Activated CD8-positive, alpha-beta memory T cell treated with anti-CD3 and anti-CD28 coated beads for 36 hours (primary cell): ENCODE measurements around the gene ADGRV1. TPM values are rescaled to one million over a fixed set of nuclear protein-coding genes. Genes with fewer than 3 reads are reported as not detected.

Source experiments
- CTCF ChIA-PET: fragments of 350-600 bp; sonication (Branson Sonifier 250); formaldehyde crosslinking; loops from one replicate; lab custom pipeline; 2021; ENCODE audit warnings: antibody characterized with exemption; lab: Charles Lee
- POLR2A ChIA-PET: fragments of 350-600 bp; sonication (Branson Sonifier 250); formaldehyde crosslinking; loops from one replicate; lab custom pipeline; 2021; ENCODE audit warnings: antibody characterized with exemption; lab: Charles Lee
- total RNA-seq, 2 experiments: library from RNA; stranded (reverse); gene quantifications; one replicate each; pipeline ENCODE4 v1.2.3, GENCODE V29; 2021

Gene ADGRV1
- total RNA-seq, 2 experiments from 2014 or later: 0.34 TPM; not detected in 1

DNA sequence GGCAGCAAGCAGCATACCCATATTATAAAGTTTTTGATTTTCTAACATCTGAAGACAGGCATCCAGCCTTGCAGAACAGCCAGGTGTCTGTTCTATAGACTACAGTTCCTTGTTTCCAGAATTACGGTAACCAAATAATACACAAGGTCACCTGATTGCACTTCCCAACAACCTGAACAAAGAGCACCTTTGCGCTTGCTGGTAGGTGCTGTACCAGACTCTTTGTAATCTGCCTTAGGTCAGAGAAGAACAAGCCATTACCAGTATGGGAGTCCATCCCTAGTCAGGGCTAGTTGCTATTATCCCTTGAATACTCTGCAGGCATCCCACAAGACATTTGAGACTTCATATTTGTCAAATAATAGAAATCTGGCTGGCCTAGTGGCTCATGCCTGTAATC lies 568.3 kb downstream of the ADGRV1 start:
- POLR2A ChIA-PET: no interaction called here
- CTCF ChIA-PET: no interaction called here

DNA sequence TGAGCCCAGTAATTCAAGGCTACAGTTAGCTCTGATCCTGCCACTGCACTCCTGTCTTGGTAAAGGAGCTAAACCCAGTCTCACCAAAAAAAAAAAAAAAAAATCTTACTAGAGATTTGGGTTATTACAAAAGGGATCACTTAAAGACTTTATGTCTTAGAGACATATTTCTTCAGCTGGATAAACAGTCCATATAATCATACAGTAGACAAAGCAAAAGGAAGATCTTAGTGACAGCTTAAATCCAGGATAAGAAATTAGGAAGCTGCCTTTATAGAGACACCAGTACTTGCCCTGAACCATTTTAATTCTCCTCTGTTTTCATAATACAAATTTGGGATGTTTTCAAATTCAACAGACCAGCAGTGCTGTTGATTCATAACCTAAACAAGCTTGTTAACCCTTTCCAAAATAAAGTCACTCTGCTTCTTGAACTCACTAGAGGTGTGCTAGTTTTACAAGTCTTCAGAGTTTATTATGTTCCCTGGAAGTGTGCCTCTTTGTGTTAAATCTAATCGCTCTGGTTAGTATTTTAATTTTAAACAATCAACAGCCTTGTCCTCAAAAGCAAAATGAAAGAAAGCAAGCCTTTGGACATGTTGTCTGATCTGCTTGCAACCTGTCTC lies 569.0 kb downstream of the ADGRV1 start:
- POLR2A ChIA-PET: no interaction called here
- CTCF ChIA-PET: no interaction called here

DNA sequence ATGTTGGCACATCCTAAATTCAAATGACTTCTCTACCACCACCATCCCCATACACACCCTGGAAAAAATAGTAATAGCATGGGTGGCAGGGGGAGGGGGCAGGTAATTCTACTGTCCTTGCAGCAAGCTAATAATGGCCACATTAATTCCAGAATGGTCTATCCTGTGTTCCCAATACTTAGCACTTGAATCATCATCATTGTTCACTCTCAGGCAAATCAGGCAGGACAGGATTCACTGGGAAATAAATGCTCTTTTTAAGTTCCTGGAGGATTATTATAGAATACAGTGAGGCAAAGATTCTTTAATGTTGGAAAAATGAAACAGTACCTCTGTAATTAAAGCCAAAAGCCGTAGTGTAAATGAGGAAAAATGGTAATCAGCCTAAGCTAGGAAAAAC lies 570.0 kb downstream of the ADGRV1 start:
- ChIA-PET CTCF (no interaction called here), POLR2A (no interaction called here)

DNA sequence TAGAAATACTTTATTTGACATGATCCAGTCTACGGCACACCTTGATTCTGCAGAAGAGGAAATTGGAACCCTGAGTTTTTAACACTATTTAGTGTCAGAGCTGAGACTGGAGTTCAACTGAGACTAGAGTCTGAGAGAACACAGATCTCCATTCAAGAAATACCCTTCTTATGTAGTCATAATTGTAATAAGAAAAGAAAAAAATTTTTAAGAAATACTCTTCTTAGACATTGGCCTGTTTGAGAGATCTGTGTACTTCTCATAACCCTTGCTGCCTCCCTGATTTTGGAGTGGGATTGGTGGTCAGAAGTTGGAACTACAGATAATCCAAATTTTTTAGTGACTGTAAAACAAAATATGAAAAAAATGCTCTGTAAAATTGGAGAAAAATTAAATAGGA lies 571.2 kb downstream of the ADGRV1 start:
- ChIA-PET POLR2A (no interaction called here), CTCF (no interaction called here)

DNA sequence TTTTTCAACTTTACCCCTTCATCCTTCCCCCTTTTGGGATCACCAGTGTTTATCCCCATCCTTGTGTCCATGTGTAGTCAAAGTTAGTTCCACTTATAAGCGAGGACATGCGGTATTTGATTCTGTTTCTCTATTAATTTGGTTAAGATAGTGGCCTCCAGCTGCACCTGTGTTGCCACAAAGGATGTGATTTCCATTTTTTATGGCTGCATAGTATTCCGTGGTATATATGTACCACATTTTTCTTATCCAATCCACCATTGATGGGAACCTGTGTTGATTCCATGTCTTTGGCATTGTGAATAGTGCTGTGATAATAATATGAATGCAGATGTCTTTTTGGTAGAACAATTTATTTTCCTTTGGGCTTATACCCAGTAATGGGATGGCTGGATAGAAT lies 572.2 kb downstream of the ADGRV1 start:
- ChIA-PET POLR2A (interaction anchor here (0.7 kb wide), 1 partner anchor 26 kb away, joined by 10 read pairs; no protein-coding TSS in a partner anchor), CTCF (no interaction called here)

DNA sequence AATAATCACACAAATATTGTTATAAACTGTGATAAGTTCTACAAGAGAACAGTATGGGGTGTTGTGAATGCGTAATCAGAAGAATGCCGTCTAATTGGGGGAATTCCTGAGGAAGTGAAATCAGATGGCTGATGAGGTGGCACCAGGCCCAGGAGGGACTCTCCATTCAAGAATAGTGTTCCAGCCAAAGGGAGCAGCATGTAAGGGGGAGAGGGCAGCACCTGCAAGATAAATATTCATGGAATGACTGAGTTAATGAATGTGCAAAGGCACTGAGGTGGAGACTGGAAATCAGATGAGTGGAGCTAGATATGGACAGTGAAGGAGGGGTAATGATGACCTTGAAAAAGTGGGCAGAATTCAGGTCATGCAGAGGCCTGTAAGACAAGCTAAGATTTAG lies 574.0 kb downstream of the ADGRV1 start:
- ChIA-PET POLR2A (no interaction called here), CTCF (no interaction called here)

DNA sequence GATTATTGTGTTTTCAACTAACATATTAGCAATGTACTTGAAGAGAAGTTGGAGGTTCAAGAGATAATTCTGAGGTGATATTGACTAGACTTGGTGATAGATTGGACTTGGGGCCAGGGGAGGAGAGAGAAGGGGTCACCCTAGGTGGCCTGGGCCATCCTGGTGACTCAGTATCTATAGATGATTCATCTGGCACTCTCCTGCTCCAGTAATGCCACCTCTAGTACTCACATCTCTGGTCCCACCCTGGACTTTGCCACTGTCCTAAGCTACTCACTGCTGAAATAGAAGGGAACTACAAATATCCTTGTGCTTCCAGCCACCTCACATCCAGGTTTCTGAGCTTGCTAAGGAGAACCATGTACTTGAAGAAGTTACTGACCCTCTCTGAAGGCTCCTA lies 574.6 kb downstream of the ADGRV1 start:
- ChIA-PET CTCF (no interaction called here), POLR2A (no interaction called here)

DNA sequence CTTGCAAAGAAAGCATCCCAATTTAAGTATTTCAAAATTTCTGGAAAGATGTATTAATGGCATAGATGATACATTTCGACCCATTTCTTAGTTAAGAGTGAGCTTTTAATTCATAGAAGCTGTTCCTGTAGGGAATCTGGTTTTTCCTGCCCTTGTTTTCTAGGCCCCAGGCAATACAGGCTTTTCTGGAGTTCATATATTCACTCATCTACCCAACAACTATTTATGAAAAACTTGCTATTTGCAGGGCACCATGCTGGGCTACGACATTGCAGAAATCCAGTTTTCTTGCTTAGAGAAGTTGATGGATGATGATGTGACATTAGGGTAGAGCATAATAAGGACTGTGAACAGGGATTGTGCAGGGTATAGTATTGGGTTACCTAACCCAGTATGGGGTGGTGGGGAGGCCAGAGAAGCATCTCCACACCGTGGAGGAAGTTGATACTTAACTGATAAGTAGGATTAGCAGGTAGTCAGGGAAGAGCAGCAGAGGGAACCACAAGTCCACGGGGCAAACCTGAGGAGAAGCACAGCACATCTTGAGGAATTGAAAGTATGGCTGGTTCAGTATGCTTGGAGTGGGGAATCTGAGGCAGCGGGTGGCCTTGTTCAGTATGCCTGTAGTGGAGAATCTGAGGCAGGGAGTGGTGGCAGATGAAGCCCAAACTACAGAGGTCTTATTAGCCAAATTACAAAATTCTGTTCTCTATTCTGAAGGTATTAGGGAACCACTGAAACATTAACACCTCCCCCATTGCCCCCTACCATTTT lies 577.1 kb downstream of the ADGRV1 start:
- CTCF ChIA-PET: no interaction called here
- POLR2A ChIA-PET: no interaction called here

DNA sequence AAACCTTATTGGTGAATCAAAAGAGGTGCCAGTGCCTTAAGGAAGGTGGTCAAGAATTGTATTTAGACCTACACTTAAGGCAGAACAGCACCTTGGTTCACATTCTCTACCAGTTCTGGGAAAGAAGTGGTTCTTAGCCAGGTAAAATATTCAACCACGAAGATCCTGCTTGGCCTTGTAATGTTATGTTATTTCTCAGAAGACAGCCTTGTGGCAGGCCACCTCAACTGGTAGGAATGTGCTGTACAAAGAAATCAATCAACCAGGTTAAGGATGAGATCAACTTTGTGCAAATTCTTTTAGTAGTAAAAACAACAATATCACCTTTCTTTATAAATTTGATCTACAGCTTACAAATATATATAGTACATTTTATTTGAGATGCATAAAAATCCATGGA lies 577.7 kb downstream of the ADGRV1 start:
- ChIA-PET CTCF (no interaction called here), POLR2A (no interaction called here)

DNA sequence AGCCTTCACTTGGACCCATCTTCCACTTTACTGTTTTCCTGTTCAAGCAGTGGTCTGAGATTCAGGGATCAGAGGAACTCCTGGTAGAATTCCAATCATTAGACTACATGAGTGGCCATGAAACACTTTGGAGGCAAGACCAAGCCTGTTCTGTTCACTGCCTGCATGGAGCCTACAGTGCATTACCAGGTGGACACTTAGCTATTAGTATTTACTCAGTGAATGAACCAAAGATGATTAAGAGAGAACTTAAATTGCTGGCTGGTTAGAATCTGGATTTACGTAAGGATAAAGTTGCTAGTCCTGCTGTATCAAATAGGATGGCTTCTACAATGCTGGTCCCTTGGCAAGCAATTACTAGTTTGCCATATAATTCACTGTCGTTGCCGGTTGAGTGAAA lies 579.0 kb downstream of the ADGRV1 start:
- CTCF ChIA-PET: no interaction called here

DNA sequence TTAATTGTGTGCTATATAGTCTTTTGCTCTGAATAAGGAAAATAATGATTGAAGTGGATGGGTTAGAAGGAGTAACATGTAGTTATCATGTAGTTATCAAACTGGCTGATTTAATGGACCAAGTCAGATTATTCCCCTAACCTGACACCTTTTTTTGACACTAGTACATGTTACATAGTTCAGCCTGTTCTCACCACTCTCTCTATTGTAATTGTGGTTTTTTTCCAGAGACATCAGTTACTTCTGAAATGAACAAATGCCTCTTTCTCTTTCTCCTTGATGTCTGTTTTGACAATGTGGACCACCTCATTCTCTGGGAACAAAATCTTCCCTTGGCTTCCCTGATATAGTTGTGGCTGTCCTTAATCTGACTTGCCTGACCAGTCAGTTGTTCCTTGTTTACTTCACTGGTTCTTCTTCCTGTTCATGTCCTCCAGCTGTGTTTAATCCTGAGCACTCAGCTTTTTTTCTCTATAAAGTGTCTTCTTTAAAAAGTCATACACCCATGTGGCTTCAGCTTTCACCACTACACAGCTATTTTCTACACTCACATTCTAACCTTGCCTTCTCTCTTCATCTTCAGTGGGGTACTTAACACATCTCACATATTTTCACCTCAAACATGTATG lies 581.1 kb downstream of the ADGRV1 start:
- CTCF ChIA-PET: no interaction called here
- POLR2A ChIA-PET: no interaction called here

More for the DNA sequence above, 579.0 kb downstream of the ADGRV1 start:
- POLR2A ChIA-PET: no interaction called here

DNA sequence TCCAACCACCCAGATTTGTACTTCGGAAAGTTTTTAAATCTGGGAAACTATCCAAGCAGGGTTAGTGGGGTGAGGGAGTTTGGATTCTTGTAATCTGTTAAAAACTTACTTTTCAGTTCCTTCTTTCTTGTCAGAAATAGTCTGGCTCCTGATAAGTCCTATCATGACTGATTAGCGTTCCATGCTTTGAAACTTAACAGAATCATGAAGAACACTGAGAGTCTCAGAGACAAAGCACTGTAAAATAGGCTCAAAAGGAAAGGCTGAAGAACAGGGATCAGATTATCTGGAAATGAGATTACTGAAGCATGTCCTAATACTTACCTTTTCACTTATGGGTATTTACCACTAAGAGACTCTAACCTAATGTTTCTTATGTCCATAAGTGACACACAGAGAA lies 582.1 kb downstream of the ADGRV1 start:
- POLR2A ChIA-PET: no interaction called here
- CTCF ChIA-PET: no interaction called here

DNA sequence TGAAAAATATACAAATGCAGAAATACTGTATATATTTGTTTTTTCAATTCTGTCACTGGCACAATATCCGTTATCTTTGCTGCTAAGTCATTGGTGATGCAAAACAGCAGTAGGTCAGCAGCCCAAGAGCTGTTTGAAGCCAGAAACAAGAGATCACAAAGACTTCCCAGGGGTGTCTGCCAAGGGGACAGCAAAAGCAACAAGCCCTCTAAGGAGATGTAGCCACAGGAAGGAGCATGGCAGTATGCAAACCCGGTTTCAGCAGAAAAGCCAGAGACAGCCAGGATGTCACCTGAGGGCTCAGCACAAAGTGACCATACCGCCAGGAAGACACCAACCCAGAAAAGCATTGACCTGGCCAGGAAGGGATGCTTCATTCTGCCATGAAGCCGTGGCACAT lies 583.0 kb downstream of the ADGRV1 start:
- ChIA-PET POLR2A (no interaction called here), CTCF (no interaction called here)

DNA sequence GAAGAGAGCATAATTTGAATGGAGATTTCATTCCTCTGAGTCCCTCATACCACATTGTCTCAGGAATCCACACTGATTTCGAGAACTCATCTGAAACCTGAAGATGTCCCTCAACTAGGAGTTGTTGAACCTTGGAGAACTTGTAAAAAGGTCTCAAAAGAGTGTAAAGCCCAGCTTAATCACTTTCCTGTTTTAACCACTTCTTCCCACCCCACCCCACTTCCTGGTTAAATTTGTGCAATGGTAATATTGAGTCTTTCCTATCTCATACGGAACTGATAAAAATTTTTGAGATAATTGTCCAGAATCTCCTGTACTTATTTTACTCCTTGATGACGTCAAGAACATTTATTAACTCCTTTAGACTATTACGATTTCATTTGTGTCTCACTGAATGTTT lies 583.8 kb downstream of the ADGRV1 start:
- ChIA-PET POLR2A (no interaction called here), CTCF (no interaction called here)

DNA sequence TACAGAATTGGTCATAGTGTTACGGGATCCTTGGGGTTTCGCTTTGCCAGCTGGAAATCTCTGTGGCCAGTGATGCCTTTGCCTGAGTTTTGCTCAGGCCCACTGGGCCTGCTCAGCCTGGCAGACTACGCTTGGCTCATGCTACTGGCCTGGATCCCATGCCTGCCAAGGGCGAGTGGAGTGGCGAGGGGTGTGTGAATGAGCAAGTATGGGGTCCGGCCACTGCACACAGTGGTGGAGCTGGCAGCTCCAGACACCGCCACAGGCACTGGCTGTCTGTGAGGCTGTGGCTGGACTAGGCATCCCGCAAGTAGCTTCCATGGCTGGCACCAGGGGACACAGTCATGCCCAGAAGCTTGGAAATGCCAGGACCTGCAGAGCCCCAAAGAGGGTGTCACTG lies 584.2 kb downstream of the ADGRV1 start:
- CTCF ChIA-PET: no interaction called here
- POLR2A ChIA-PET: no interaction called here

DNA sequence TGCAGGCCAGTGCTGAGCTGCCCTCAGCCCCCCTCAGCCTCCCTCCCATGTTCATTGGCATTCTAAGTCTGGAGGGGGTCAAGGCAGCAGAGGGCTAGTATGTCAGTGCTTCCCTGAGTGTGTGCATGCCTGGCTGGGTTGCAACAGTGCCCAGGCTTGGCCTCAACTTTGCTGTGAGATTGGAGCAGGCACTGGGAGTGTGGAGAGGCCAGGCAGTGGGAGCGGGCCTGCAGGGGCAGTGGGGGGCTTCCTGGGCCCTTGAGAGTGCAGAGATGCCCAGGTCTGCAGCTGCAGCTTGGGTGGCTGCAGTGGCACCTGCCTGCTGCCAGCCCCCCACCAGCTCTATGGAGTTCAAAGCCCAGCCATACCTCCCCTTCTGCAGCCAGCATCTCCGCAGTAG lies 585.2 kb downstream of the ADGRV1 start:
- CTCF ChIA-PET: no interaction called here

DNA sequence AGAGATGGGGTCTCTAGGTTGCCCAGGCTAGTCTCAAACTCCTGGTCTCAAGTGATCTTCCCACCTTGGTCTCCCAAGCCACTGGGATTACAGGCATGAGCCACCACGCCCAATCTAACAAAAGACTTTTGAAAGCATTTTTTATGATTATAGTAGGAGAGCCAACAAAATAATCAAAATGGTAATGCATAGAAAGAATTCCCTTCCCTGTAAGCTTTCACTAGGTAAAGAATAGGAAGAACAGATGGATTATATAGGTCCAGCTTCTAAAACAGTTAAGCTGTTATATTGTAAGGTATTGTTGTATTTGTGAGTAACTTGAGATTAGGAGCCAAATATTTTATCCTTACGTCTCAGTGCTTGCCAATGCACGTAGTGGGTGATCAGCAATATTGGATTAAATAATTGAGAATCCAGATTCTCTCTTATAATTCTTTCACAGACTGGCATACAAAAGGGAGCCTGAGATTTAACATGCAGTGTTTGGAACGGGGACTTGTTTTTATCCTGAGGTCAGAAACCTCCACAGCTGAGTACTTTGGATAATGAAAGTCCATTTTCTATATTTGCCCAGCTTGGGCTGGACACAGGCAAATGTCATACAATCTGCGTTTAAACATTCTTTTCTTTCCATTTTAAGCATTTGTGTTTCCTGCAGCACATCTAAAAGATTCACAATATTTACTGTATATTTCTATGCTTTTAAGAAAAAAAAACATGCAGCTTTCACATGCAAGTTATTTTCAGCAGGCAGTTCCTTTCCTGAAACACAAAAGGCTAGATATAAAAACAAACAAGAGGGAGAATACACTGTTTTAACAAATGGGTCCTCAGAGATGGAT lies 586.1 kb downstream of the ADGRV1 start:
- ChIA-PET CTCF (no interaction called here), POLR2A (no interaction called here)

More for the DNA sequence above, 585.2 kb downstream of the ADGRV1 start:
- POLR2A ChIA-PET: no interaction called here

DNA sequence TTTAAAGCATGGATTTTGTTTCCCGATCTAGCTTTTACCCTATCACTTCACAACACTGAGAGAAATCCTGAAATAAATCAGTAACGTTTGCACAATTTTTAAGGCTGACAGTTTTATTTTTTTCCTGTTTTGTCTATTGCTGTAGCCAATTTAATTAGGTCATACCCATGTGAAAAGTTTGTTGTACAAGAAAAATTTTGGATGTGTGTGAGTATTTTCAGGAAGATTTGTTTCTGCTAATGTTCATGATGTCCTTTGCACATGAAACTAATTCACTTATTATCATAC lies 586.7 kb downstream of the ADGRV1 start:
- ChIA-PET CTCF (no interaction called here), POLR2A (no interaction called here)

DNA sequence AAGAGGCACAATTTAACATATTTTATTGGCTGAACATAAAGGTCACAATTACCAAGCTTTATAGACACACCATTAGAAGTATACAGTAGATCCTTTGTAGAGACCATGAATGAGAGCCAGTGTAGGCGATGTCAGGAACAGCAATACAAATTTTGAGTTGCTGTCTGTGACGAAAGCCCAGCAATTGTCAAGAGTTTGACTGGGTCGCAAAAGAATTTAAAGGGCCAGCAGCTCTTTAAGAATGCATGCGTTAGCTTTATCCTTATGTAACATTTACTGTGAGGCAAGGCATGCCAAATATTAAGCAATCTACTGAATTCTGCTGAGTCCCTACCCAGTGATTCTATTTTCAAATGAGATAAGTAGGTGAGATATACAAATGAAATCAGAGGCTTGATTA lies 587.6 kb downstream of the ADGRV1 start:
- CTCF ChIA-PET: no interaction called here
- POLR2A ChIA-PET: no interaction called here

DNA sequence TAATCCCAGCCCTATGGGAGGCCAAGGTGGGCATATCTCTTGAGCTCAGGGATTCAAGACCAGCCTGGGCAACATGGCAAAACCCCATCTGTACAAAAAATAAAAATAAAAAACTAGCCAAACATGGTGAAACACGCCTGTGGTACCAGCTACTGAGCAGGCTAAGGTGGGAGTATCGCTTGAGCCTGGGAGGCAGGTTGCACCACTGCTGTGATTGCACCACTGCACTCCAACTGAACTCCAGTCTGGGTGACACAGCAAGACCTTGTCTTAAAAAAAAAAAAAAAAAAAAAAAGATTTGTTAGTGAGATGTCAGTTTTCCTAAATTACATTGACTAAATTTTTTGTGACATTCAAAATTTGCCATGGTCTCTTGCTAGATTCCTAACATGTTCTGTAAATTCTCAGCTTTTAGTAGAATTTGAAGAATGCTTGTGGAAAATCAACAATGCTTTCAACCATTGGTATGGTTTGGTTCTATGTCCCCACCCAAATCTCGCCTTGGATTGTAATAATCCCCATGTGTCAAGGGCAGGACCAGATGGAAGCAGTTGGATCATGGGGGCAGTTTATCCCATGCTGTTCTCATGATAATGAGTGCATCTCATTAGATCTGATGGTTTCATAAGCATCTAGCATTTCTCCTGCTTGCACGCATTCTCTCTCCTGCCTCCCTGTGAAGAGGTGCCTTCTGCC lies 588.5 kb downstream of the ADGRV1 start:
- POLR2A ChIA-PET: no interaction called here
- CTCF ChIA-PET: no interaction called here
